Parietal lobe (tissue), 2 donors: ENCODE data around the gene LXN. TPM values are rescaled to one million over a fixed set of nuclear protein-coding genes. Genes with fewer than 3 reads are reported as not detected.

Source experiments
- small RNA-seq: library from RNA; depleted of rRNA; stranded (forward); fragments of <200 nt; gene quantifications from one replicate; pipeline ENCODE3, GENCODE V24; 2014; ENCODE audit warnings: low replicate concordance
- total RNA-seq: library from RNA; depleted of rRNA; stranded (reverse); fragments of >200 nt; gene quantifications from one replicate; pipeline ENCODE4 v1.2.3, GENCODE V29; 2014

LXN gene
- 9.7 TPM for total RNA-seq

GRCh38 chr3:158672215-158673176 lies at the start of gene LXN:
LXN (minus strand) TSS chr3:158672648; CDS start chr3:158672478, 170 bp downstream.

GRCh38 chr3:158644345-158644908 lies 28.0 kb downstream of the LXN start, which contains the start of gene GFM1:
GFM1 (plus strand) TSS chr3:158644527; CDS start chr3:158644635, 108 bp downstream.

Small RNA genes within 50 kb of the gene (small RNA-seq; reads per million reads assigned to genes)
- gene AC025033.1 (not detected), gene AC080013.6 (not detected)

Other genes with a start within 250 kb of the LXN start
- gene MLF1, start 101.5 kb downstream of the LXN start, total RNA-seq, result 24.7 TPM
- 84.2 TPM for gene GFM1, start 28.1 kb downstream of the LXN start, total RNA-seq
- gene RARRES1, start 59.8 kb upstream of the LXN start, total RNA-seq, result 2.5 TPM
- gene MFSD1, start 129.4 kb upstream of the LXN start, total RNA-seq, result 65.1 TPM